ENCODE results near the gene ZNF664.

GRCh38 chr12:124059752-124060151, 86.7 kb downstream of the ZNF664 start:
- TF ChIP-seq CTCF (IDR thresholded peaks at IDR 0.05) (no peak), POLR2A (IDR thresholded peaks at IDR 0.05) (no peak)

All from lower leg skin (tissue), 3 donors.